B cell (primary cell): ENCODE measurements around the gene UBB. TPM values are rescaled to one million over a fixed set of nuclear protein-coding genes. Genes with fewer than 3 reads are reported as not detected.

Source experiments
- ATAC-seq: fragments of 200-7000 bp; cut with Tn5 transposase; one replicate; pipeline ENCODE4 v1.10.0; 2021; ENCODE audit warnings: low read depth, mild to moderate bottlenecking, moderate number of reproducible peaks, moderate library complexity
- CTCF ChIA-PET: fragments of 350-600 bp; sonication (Branson Sonifier 250); formaldehyde crosslinking; loops from one replicate; lab custom pipeline; 2021; ENCODE audit warnings: antibody characterized with exemption, inconsistent platforms; lab: Charles Lee
- POLR2A ChIA-PET: fragments of 350-600 bp; sonication (Branson Sonifier 250); formaldehyde crosslinking; loops from one replicate; lab custom pipeline; 2021; ENCODE audit warnings: antibody characterized with exemption; lab: Charles Lee
- DNase-seq: peaks from one replicate; pipeline ENCODE4 v3.0.0; 2013
- H2AFZ ChIP-seq: 2 replicates; pipeline ENCODE4 v1.6.1; 2012; ENCODE audit warnings: mild to moderate bottlenecking, low read depth, low read length; ENCODE audit not compliant: insufficient read depth, poor library complexity, severe bottlenecking
- H3K27ac ChIP-seq, 2 donors: 1 replicate in 1 of 2; 2 replicates in 1 of 2; pipeline ENCODE4 v1.5.1; 2012 to 2013; ENCODE audit warnings: low read length in 2 of 2, mild to moderate bottlenecking in 2 of 2, moderate library complexity in 1 of 2
- H3K27me3 ChIP-seq, 4 experiments: fragments of 200-600 bp in 1 of 4; sonication (generic) in 1 of 4; replicated peaks in 1 of 4; 1 replicate in 2 of 4; 2 replicates in 2 of 4; pipeline versions ENCODE4 v1.6.1 to v1.7.0; 2013 to 2016; ENCODE audit warnings: low read length in 3 of 4, mild to moderate bottlenecking in 2 of 4, mixed read lengths in 1 of 4, moderate library complexity in 1 of 4; ENCODE audit not compliant: insufficient read depth in 4 of 4, control insufficient read depth in 3 of 4; ENCODE audit errors: control extremely low read depth in 1 of 4
- H3K36me3 ChIP-seq, 2 experiments: replicated peaks in 1 of 2; 1 replicate in 1 of 2; 2 replicates in 1 of 2; pipeline versions ENCODE4 v1.6.1 to v1.7.1; 2013; ENCODE audit warnings: low read length in 1 of 2; ENCODE audit not compliant: insufficient read depth in 2 of 2, control insufficient read depth in 1 of 2; ENCODE audit errors: control extremely low read depth in 1 of 2, extremely low read depth in 1 of 2
- H3K4me1 ChIP-seq, 2 donors: fragments of 200-600 bp in 1 of 2; sonication (generic) in 1 of 2; 1 replicate in 1 of 2; 2 replicates in 1 of 2; pipeline versions ENCODE4 v1.5.1 to v1.6.1; 2013 to 2017; ENCODE audit warnings: low read length in 2 of 2; ENCODE audit not compliant: control insufficient read depth in 2 of 2, insufficient read depth in 2 of 2
- H3K4me2 ChIP-seq: replicated peaks from 2 replicates; pipeline ENCODE3; 2012; ENCODE audit warnings: mild to moderate bottlenecking, low read depth, low read length; ENCODE audit not compliant: poor library complexity, severe bottlenecking
- H3K4me3 ChIP-seq, 5 experiments: fragments of 200-600 bp in 1 of 5; sonication (generic) in 1 of 5; 1 replicate in 3 of 5; 2 replicates in 2 of 5; pipeline versions ENCODE4 v1.5.1 to v1.7.0; 2011 to 2016; ENCODE audit warnings: low read length in 4 of 5, mild to moderate bottlenecking in 4 of 5, low read depth in 2 of 5, control low read depth in 1 of 5, moderate library complexity in 1 of 5; ENCODE audit not compliant: insufficient read depth in 1 of 5; ENCODE audit errors: control extremely low read depth in 1 of 5, extremely low read depth in 1 of 5
- H3K79me2 ChIP-seq: fragments of 200-600 bp; sonication (generic); one replicate; pipeline ENCODE4 v1.6.0; 2016; ENCODE audit warnings: low read length; ENCODE audit not compliant: control insufficient read depth, insufficient read depth
- H3K9ac ChIP-seq: fragments of 200-600 bp; sonication (generic); 2 replicates; pipeline ENCODE4 v1.6.1; 2017; ENCODE audit warnings: mild to moderate bottlenecking, low read length, moderate library complexity
- H3K9me3 ChIP-seq, 3 donors: one replicate each; pipeline versions ENCODE4 v1.6.1 to v1.7.1; 2013; ENCODE audit warnings: low read length in 2 of 3; ENCODE audit not compliant: control insufficient read depth in 2 of 3, insufficient read depth in 1 of 3; ENCODE audit errors: control extremely low read depth in 1 of 3
- H4K20me1 ChIP-seq: 2 replicates; pipeline ENCODE4 v1.6.0; 2012; ENCODE audit warnings: mild to moderate bottlenecking, low read length; ENCODE audit not compliant: insufficient read depth, control insufficient read depth, poor library complexity, severe bottlenecking
- H3K27ac Mint-ChIP-seq: one replicate; pipeline ENCODE4 v1.8.0; 2021; ENCODE audit warnings: mixed read lengths
- H3K27me3 Mint-ChIP-seq: one replicate; pipeline ENCODE4 v1.8.0; 2021; ENCODE audit warnings: mixed read lengths
- H3K4me1 Mint-ChIP-seq: one replicate; pipeline ENCODE4 v1.8.0; 2021; ENCODE audit warnings: mixed read lengths
- H3K4me3 Mint-ChIP-seq: one replicate; pipeline ENCODE4 v1.8.0; 2021; ENCODE audit warnings: mixed read lengths
- H3K9me3 Mint-ChIP-seq: one replicate; pipeline ENCODE4 v1.8.0; 2022; ENCODE audit warnings: mixed read lengths; ENCODE audit not compliant: insufficient read depth
- EZH2 ChIP-seq: IDR thresholded peaks from 2 replicates; pipeline ENCODE4 v1.6.1; 2012; ENCODE audit warnings: borderline replicate concordance, low read depth, mild to moderate bottlenecking, moderate library complexity, low read length; ENCODE audit not compliant: insufficient read depth, poor library complexity, severe bottlenecking
- WGBS: methylation state at CpG from one replicate; pipeline ENCODE4 v1.1.5; 2013; ENCODE audit warnings: missing lambda C conversion rate; ENCODE audit not compliant: insufficient coverage; 5-methylcytosine and 5-hydroxymethylcytosine counted together
- intact Hi-C: fragments of 100-400 bp; cut with micrococcal nuclease; formaldehyde crosslinking; loops from one replicate; pipeline ENCODE4 v1.10.0; 2022
- polyA plus RNA-seq: library from polyadenylated mRNA; depleted of rRNA; stranded (reverse); fragments of >200 nt; gene quantifications from 2 replicates; pipeline ENCODE4 v1.2.3, GENCODE V29; 2012
- total RNA-seq, 2 donors: library from RNA; stranded (reverse); fragments of 120-200 nt in 1 of 2; gene quantifications; 1 replicate in 1 of 2; 2 replicates in 1 of 2; pipeline versions ENCODE4 v1.2.3 to v1.2.4, GENCODE V29; 2013 to 2022
- TF ChIP-seq, protein P1 (sequence below): fragments of 200-600 bp; IDR thresholded peaks from one replicate; pipeline ENCODE4 v1.8.0; 2022; ENCODE audit warnings: antibody characterized with exemption, mild to moderate bottlenecking

Gene UBB
- total and polyA plus RNA-seq, 2 donors (not counting 1 experiment from before 2014, with no cell fraction given): 769 to 1,866 TPM

DNA sequence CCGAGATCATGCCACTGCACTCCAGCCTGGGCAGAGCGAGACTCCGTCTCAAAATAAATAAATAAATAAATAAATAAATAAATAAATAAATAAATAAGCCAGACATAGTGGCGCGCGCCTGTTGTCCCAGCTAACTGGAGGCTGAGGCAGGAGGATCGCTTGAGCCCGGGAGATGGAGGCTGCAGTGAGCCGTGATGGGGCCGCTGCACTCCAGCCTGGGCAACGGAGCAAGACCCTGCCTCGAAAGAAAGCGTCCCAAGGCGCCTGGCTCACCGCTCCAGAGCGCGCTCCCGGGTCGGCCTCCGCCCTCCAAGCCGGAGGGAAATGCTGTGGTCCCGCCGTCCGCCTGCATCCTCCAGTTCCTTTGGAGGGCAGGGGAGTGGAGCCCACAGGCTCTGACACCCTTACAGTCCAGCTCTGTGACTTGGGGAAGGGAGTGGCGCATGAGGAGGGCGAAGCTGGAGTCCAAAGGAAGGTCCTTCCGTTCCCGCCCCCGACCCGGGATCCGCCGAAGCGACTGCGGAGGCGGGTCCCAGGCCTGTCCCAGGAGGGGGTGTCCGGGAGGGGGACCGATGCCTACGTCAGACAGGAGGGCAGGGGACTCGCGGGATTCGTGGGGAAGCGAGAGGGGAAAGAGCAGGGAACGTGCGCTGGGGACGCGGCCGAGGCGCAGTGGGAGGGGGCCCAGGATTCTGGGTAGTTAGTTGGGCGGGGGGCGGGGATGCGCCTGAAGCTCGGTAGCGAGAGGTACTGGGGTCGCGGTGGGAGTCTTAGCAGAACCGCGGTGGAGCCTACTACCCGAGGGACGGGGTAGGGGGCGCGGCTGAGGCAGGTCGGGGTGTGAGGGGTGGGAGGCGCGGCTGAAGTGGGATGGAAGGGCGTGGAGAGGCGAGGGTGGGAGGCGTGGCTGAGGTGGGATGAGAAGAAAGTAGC is 26.1 kb downstream of the UBB start:
- peaks cover 0 to 2% (median 0%) of the 10 kb centered on the region in 3 donors for H3K9me3 ChIP-seq
- peaks cover 14 to 22% of the 10 kb centered on the region in 2 donors for H3K4me1 ChIP-seq
- Mint-ChIP-seq H3K9me3 (no peaks in the 10 kb centered on the region), H3K27me3 (peaks cover 14% of the 10 kb centered on the region), H3K27ac (no peak overlapping the region), H3K4me3 (peak overlapping the region; percentile 66), H3K4me1 (peaks cover 13% of the 10 kb centered on the region)
- DNase-seq: no peak
- 4% methylated on average over 58 of the region's 67 CpGs for WGBS
- intact Hi-C loops: no loop called here
- peak; percentile 38 for TF ChIP-seq EZH2
- TF ChIP-seq, protein P1, sequence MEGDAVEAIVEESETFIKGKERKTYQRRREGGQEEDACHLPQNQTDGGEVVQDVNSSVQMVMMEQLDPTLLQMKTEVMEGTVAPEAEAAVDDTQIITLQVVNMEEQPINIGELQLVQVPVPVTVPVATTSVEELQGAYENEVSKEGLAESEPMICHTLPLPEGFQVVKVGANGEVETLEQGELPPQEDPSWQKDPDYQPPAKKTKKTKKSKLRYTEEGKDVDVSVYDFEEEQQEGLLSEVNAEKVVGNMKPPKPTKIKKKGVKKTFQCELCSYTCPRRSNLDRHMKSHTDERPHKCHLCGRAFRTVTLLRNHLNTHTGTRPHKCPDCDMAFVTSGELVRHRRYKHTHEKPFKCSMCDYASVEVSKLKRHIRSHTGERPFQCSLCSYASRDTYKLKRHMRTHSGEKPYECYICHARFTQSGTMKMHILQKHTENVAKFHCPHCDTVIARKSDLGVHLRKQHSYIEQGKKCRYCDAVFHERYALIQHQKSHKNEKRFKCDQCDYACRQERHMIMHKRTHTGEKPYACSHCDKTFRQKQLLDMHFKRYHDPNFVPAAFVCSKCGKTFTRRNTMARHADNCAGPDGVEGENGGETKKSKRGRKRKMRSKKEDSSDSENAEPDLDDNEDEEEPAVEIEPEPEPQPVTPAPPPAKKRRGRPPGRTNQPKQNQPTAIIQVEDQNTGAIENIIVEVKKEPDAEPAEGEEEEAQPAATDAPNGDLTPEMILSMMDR: no peak
- peak overlapping the region; percentile 63 for H3K9ac ChIP-seq
- H3K4me3 ChIP-seq: peak overlapping the region in 4 of 5 experiments; percentile 23 to 54 (median 46)
- H3K36me3 ChIP-seq: no peaks in the 10 kb centered on the region
- POLR2A ChIA-PET: interaction anchor here (1.1 kb wide), 1 partner anchor 26 kb away, joined by 8 read pairs; the partner anchor contains the start of gene UBB
- no peaks in the 10 kb centered on the region for H3K79me2 ChIP-seq
- CTCF ChIA-PET: interaction anchor here (1.4 to 1.5 kb wide), 2 partner anchors 20 to 32 kb away, joined by 3 to 4 read pairs; no protein-coding TSS in a partner anchor
- H3K4me2 ChIP-seq: peak overlapping the region; percentile 92
- H4K20me1 ChIP-seq: no peaks in the 10 kb centered on the region
- peaks cover 0 to 26% (median 3%) of the 10 kb centered on the region in 4 experiments for H3K27me3 ChIP-seq
- peak overlapping the region; percentile 77 for H2AFZ ChIP-seq
- peak; percentile 28 for ATAC-seq
- H3K27ac ChIP-seq: no peak overlapping the region
